GM18517 (cell line): ENCODE data around the gene NTM.
"Not testable (repeated sequence)": the region's sequence is repeated elsewhere in the genome, so short reads cannot be mapped to it uniquely, and the experiment has no call there.

Experiments used
- ATAC-seq: cut with Tn5 transposase; IDR thresholded peaks from one replicate; pipeline ENCODE4 v1.9.1; 2021; ENCODE audit warnings: mild to moderate bottlenecking, moderate library complexity; ENCODE audit not compliant: unreplicated experiment

The NTM gene

GRCh38 chr11:131418189-131418588 is 47.8 kb downstream of the NTM start:
- ATAC-seq: no peak

- ATAC-seq: no peak
These were observed 50.8 kb downstream of the NTM start for GRCh38 chr11:131421066-131421855.

GRCh38 chr11:131422029-131422428 is 51.6 kb downstream of the NTM start:
- ATAC-seq: no peak

- ATAC-seq: no peak
These were observed 52.1 kb downstream of the NTM start for GRCh38 chr11:131422496-131422895.

- ATAC-seq: no peak
These were observed 53.3 kb downstream of the NTM start for GRCh38 chr11:131423688-131424087.

- ATAC-seq: not testable (repeated sequence)
These were observed 54.0 kb downstream of the NTM start for GRCh38 chr11:131424257-131424876.

GRCh38 chr11:131425285-131425684 is 54.9 kb downstream of the NTM start:
- ATAC-seq: no peak

- ATAC-seq: no peak
These were observed 58.4 kb downstream of the NTM start for GRCh38 chr11:131428853-131429252.

- no peak for ATAC-seq
These were observed 60.2 kb downstream of the NTM start for GRCh38 chr11:131430473-131431208.

GRCh38 chr11:131441051-131441810 is 70.8 kb downstream of the NTM start:
- no peak for ATAC-seq

GRCh38 chr11:131446590-131447275 is 76.3 kb downstream of the NTM start:
- no peak for ATAC-seq

- ATAC-seq: no peak
These were observed 76.9 kb downstream of the NTM start for GRCh38 chr11:131447277-131447815.

- no peak for ATAC-seq
These were observed 77.5 kb downstream of the NTM start for GRCh38 chr11:131447898-131448297.

- ATAC-seq: no peak
These were observed 78.9 kb downstream of the NTM start for GRCh38 chr11:131449036-131450019.

GRCh38 chr11:131454490-131454889 is 84.1 kb downstream of the NTM start:
- ATAC-seq: no peak

GRCh38 chr11:131454989-131455388 is 84.6 kb downstream of the NTM start:
- no peak for ATAC-seq

GRCh38 chr11:131455843-131456704 is 85.7 kb downstream of the NTM start:
- no peak for ATAC-seq

- ATAC-seq: no peak
These were observed 86.7 kb downstream of the NTM start for GRCh38 chr11:131457163-131457562.
